G401 (cell line): ENCODE data around the gene GGT6. TPM values are rescaled to one million over a fixed set of nuclear protein-coding genes. Genes with fewer than 3 reads are reported as not detected.

Experiments used
- DNase-seq: peaks from one replicate; pipeline ENCODE4 v3.0.0-alpha.2; 2015; ENCODE audit warnings: low spot score
- in situ Hi-C: cut with HindIII; loops from 2 replicates; pipeline ENCODE4 v1.10.0; 2016; ENCODE audit warnings: low sequenced_read_pairs, mixed read lengths
- total RNA-seq: library from RNA; depleted of rRNA; stranded (reverse); fragments of >200 nt; shearing (Covaris generic); gene quantifications from 2 replicates; pipeline ENCODE4 v1.2.3, GENCODE V29; 2014

The GGT6 gene
- total RNA-seq, 1 experiment from 2014 or later: not detected

- in situ Hi-C loops: no loop called here
- no peak for DNase-seq
Measured at GRCh38 chr17:4533523-4534504, 26.6 kb downstream of the GGT6 start.

GRCh38 chr17:4532860-4533522, 27.4 kb downstream of the GGT6 start:
- in situ Hi-C loops: no loop called here
- DNase-seq: no peak

- in situ Hi-C loops: no loop called here
- no peak for DNase-seq
Measured at GRCh38 chr17:4531988-4532736, 28.2 kb downstream of the GGT6 start.

- DNase-seq: no peak
- in situ Hi-C loops: no loop called here
Measured at GRCh38 chr17:4530799-4531730, 29.3 kb downstream of the GGT6 start.

- in situ Hi-C loops: no loop called here
- DNase-seq: no peak
Measured at GRCh38 chr17:4529533-4530152, 30.7 kb downstream of the GGT6 start.

GRCh38 chr17:4527566-4528125, 32.7 kb downstream of the GGT6 start:
- no peak for DNase-seq
- in situ Hi-C loops: no loop called here

DNA sequence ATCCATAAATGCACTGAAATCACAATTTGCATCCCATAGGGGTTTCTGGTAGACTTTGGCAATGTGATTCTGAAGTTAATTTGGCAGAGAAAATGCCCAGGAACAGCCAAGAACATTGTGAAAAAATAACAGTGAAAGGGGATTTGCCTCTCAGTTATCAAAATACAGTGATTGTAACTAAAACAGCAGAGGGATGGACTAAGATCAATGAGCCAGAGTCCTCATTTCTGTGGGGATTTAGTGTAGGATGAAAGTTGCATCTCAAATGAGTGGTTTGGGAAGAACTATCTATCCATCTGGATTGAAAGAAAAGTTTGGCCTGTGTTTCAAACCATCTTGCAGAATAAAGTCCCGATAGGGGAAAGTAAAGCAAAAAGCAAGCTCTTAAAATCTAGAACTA, 33.2 kb downstream of the GGT6 start:
- in situ Hi-C loops: no loop called here
- no peak for DNase-seq

GRCh38 chr17:4525691-4526397, 34.5 kb downstream of the GGT6 start:
- no peak for DNase-seq
- in situ Hi-C loops: no loop called here

DNA sequence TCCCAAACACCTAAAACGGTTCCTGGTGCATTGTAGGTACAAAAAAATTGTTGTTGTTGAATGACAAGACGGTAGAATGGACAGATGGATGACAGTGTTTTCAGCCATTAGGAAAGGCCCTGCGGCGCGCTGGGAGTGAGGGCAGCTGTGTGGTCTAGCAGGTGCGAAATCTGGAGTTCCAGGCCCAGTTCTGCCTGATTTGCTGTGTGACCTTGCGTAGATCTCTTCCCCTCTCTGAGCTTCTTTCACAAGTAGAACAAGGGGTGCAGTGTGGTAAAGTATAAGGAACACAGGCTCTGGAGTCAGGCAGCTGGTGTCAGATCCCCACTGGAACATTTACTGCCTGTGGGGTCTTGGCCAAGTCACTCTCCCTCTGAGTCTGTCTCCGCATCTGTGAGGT, 36.4 kb downstream of the GGT6 start:
- no peak for DNase-seq
- in situ Hi-C loops: no loop called here

GRCh38 chr17:4522661-4523060, 37.7 kb downstream of the GGT6 start:
- DNase-seq: no peak
- in situ Hi-C loops: no loop called here

DNA sequence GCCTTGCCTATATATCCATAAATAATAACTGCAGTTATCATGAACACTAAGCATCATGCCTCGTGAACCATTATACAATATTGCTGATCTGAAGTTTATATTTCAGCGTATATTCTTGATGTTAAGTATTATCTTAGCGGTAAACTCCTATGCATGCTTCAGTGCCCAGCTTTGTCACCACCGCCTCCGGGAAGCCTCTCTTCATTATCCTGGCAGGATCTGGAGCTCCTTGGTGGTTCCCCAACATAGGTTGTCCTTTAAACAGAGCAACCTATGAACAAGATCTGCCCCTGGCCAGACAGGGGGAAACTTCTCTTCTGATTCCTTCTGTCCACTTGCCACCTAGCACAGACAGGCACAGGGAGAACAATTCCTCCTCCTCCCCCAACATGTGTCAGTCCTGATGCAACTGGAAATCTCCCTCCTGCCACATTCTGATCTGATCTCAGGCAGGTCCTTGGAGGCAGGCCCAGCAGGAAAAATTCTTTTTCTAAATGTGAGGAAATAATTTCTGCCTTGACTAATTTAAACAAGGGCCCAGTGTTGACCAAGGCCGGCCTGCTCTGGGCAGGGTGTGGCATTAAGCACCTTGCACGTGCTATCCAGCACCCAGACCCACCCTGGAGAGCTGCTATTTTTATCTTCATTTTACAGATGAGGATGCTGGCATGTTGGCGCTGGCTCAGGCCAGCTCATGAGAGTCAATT, 39.3 kb downstream of the GGT6 start:
- DNase-seq: no peak
- in situ Hi-C loops: no loop called here

- no peak for DNase-seq
- in situ Hi-C loops: no loop called here
Measured at GRCh38 chr17:4520060-4520893, 40.1 kb downstream of the GGT6 start.

DNA sequence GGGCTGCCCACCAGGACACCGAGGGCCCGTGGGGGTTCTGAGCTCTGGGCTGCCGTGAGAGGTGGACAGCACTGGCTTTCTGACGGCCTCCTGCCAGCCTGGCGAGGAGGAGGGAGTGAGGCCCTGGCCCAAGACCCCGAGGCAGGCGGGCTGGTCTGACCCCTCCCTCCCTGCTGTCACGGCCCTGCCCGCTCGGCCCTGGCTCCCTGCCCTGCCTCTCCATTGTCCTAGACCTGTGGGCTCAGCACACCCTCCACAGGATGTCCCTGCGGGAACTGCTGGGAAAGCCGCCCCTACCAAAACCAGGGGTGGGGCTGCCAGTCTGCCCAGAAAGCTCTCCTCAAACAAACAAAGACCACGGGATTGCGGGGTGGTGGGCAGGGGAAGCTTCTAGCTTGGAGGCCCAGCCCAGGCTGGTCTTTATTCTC, 41.0 kb downstream of the GGT6 start:
- no peak for DNase-seq
- in situ Hi-C loops: no loop called here

- no peak for DNase-seq
- in situ Hi-C loops: no loop called here
Measured at GRCh38 chr17:4518901-4519300, 41.5 kb downstream of the GGT6 start.

DNA sequence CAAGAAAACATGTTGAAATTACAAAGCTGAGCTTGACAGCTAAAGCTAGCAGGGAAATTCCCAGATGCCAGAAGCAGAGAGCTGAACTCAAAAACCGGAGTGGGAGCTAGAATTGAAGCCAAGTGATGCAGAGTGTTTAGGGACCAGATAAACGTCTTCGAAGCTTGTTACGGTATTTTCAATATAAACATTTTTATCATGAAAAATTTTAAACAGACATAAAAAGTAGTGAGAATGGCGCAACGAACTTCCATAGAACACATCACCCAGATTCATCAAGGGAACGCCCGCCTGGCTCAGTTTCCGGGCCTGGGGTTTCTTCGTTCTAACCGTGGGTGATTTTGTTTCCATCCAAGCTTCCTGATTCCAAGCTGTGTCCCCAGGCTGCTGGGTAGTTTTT, 43.6 kb downstream of the GGT6 start:
- in situ Hi-C loops: no loop called here

GRCh38 chr17:4515501-4515900, 44.9 kb downstream of the GGT6 start:
- in situ Hi-C loops: no loop called here

More for the DNA sequence above, 43.6 kb downstream of the GGT6 start:
- DNase-seq: no peak

More at GRCh38 chr17:4515501-4515900, 44.9 kb downstream of the GGT6 start:
- DNase-seq: no peak
